ENCODE measurements around the gene PFKFB3.

Gene PFKFB3

DNA sequence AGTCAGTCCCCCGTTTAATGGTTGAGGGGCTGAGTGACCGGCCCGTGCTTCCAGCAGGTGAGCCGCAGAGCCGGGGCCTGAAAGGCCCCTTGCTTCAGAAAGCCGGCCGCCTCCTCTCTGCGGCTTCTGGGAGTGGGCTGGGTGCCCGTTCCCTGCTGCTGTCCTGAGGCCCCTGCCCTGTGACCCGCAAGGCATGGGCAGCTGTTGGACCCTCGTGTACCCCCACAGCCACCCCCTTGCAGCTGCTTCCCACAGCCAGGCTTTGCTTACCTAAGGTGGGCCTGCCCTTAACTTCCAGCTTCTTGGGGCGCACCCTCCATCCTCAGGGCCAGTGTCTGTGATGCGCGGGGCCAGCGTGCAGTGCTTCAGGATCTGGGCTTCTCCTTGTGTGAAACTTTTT lies 26.6 kb downstream of the PFKFB3 start:
- Histone ChIP-seq H3K4me2 (no peak overlapping the region), H3K4me1 (ENCODE audit: low read depth, poor library complexity, severe bottlenecking) (no peaks in the 10 kb centered on the region), H4K20me1 (ENCODE audit: insufficient read depth) (no peaks in the 10 kb centered on the region), H3K79me2 (ENCODE audit: insufficient read depth, low read depth) (no peaks in the 10 kb centered on the region), H3K9ac (no peak overlapping the region), H3K27me3 (ENCODE audit: insufficient read depth, low read depth) (no peaks in the 10 kb centered on the region), H3K27ac (no peak overlapping the region), H3K4me3 (IDR thresholded peaks at IDR 0.05; ENCODE audit: insufficient read depth, low read depth, low read length) (no peak overlapping the region), H2AFZ (ENCODE audit: low read depth) (no peak overlapping the region), H3K36me3 (ENCODE audit: insufficient read depth) (no peaks in the 10 kb centered on the region; the same call in 1 of the 2 replicates)
- TF ChIP-seq, protein P1, sequence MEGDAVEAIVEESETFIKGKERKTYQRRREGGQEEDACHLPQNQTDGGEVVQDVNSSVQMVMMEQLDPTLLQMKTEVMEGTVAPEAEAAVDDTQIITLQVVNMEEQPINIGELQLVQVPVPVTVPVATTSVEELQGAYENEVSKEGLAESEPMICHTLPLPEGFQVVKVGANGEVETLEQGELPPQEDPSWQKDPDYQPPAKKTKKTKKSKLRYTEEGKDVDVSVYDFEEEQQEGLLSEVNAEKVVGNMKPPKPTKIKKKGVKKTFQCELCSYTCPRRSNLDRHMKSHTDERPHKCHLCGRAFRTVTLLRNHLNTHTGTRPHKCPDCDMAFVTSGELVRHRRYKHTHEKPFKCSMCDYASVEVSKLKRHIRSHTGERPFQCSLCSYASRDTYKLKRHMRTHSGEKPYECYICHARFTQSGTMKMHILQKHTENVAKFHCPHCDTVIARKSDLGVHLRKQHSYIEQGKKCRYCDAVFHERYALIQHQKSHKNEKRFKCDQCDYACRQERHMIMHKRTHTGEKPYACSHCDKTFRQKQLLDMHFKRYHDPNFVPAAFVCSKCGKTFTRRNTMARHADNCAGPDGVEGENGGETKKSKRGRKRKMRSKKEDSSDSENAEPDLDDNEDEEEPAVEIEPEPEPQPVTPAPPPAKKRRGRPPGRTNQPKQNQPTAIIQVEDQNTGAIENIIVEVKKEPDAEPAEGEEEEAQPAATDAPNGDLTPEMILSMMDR (conservative IDR thresholded peaks at IDR 0.05; ENCODE audit: low read depth, low read length): no peak

- H3K4me1 ChIP-seq (ENCODE audit: low read depth, poor library complexity, severe bottlenecking): no peaks in the 10 kb centered on the region
- H4K20me1 ChIP-seq (ENCODE audit: insufficient read depth): no peaks in the 10 kb centered on the region
- TF ChIP-seq, protein P1 (conservative IDR thresholded peaks at IDR 0.05; ENCODE audit: low read depth, low read length): no peak
- H3K4me3 ChIP-seq (IDR thresholded peaks at IDR 0.05; ENCODE audit: insufficient read depth, low read depth, low read length): no peak overlapping the region
- H3K36me3 ChIP-seq (ENCODE audit: insufficient read depth): no peaks in the 10 kb centered on the region; the same call in 1 of the 2 replicates
- no peak overlapping the region for H3K4me2 ChIP-seq
- H3K9ac ChIP-seq: no peak overlapping the region
- no peaks in the 10 kb centered on the region for H3K79me2 ChIP-seq (ENCODE audit: insufficient read depth, low read depth)
- H2AFZ ChIP-seq (ENCODE audit: low read depth): no peak overlapping the region
- no peaks in the 10 kb centered on the region for H3K27me3 ChIP-seq (ENCODE audit: insufficient read depth, low read depth)
- H3K27ac ChIP-seq: no peak overlapping the region
These were observed 27.0 kb downstream of the PFKFB3 start for GRCh38 chr10:6229746-6230145.

DNA sequence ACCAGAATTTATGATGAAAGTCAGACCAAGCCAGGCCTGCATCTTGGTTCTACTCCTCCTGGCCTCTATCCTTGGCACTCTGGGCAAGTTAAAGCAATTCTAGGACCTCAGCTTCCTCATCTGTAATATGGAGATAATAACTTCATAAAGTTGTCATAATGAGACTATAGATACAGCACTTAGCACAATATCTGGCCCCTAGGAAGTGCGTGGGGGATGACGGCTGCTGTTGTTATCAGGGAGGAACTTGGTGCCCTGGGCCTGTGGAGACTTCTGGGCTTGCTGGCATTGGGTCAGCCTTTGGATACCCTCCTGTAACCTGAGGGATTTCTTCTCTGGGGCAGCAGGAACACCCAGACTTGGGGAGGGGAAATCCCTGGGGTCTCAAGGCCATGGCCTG lies 27.6 kb downstream of the PFKFB3 start:
- no peak overlapping the region for H3K4me3 ChIP-seq (IDR thresholded peaks at IDR 0.05; ENCODE audit: insufficient read depth, low read depth, low read length)
- H4K20me1 ChIP-seq (ENCODE audit: insufficient read depth): no peaks in the 10 kb centered on the region
- no peak overlapping the region for H3K9ac ChIP-seq
- H3K79me2 ChIP-seq (ENCODE audit: insufficient read depth, low read depth): no peaks in the 10 kb centered on the region
- H3K36me3 ChIP-seq (ENCODE audit: insufficient read depth): no peaks in the 10 kb centered on the region; the same call in 1 of the 2 replicates
- no peak overlapping the region for H3K4me2 ChIP-seq
- H2AFZ ChIP-seq (ENCODE audit: low read depth): no peak overlapping the region
- no peaks in the 10 kb centered on the region for H3K4me1 ChIP-seq (ENCODE audit: low read depth, poor library complexity, severe bottlenecking)
- H3K27me3 ChIP-seq (ENCODE audit: insufficient read depth, low read depth): no peaks in the 10 kb centered on the region
- H3K27ac ChIP-seq: no peak overlapping the region
- TF ChIP-seq, protein P1 (conservative IDR thresholded peaks at IDR 0.05; ENCODE audit: low read depth, low read length): no peak

DNA sequence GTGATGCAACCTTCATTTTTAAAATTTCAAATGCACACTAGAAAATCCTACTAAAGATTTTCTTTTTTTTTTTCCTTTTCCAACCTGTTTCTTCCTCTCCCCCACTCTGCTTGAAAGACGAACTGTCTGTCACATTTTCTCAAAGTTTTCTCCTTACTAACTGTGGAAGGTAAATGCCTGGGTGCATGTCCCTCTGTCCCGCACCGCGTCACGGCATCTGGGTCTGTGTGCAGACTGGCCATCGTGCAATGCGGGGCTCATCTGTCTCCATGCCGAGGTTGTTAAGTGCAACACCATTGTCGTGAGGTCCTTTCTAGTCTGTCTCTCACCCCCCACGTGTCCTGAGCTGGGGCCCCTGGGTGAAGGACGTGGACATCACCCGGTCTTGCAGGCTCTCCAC lies 28.4 kb downstream of the PFKFB3 start:
- H3K27ac ChIP-seq: no peak overlapping the region
- H3K9ac ChIP-seq: no peak overlapping the region
- H3K4me3 ChIP-seq (IDR thresholded peaks at IDR 0.05; ENCODE audit: insufficient read depth, low read depth, low read length): no peak overlapping the region
- no peaks in the 10 kb centered on the region for H3K79me2 ChIP-seq (ENCODE audit: insufficient read depth, low read depth)
- TF ChIP-seq, protein P1 (conservative IDR thresholded peaks at IDR 0.05; ENCODE audit: low read depth, low read length): no peak
- no peak overlapping the region for H3K4me2 ChIP-seq
- H3K4me1 ChIP-seq (ENCODE audit: low read depth, poor library complexity, severe bottlenecking): no peaks in the 10 kb centered on the region
- H3K36me3 ChIP-seq (ENCODE audit: insufficient read depth): no peaks in the 10 kb centered on the region; the same call in 1 of the 2 replicates
- no peaks in the 10 kb centered on the region for H3K27me3 ChIP-seq (ENCODE audit: insufficient read depth, low read depth)
- no peaks in the 10 kb centered on the region for H4K20me1 ChIP-seq (ENCODE audit: insufficient read depth)
- H2AFZ ChIP-seq (ENCODE audit: low read depth): no peak overlapping the region
